Stimulated activated CD4-positive, alpha-beta T cell treated with anti-CD3 and anti-CD28 coated beads, Interleukin-4, amount 100 ng/mL, for 4 hours (primary cell): ENCODE results near the gene TTLL9.
"Not testable (repeated sequence)": the region's sequence is repeated elsewhere in the genome, so short reads cannot be mapped to it uniquely, and the experiment has no call there.

ENCODE experiments used
- DNase-seq, 2 experiments: peaks; one replicate each; pipeline ENCODE4 v3.0.0-alpha.2; 2020

TTLL9 gene

DNA sequence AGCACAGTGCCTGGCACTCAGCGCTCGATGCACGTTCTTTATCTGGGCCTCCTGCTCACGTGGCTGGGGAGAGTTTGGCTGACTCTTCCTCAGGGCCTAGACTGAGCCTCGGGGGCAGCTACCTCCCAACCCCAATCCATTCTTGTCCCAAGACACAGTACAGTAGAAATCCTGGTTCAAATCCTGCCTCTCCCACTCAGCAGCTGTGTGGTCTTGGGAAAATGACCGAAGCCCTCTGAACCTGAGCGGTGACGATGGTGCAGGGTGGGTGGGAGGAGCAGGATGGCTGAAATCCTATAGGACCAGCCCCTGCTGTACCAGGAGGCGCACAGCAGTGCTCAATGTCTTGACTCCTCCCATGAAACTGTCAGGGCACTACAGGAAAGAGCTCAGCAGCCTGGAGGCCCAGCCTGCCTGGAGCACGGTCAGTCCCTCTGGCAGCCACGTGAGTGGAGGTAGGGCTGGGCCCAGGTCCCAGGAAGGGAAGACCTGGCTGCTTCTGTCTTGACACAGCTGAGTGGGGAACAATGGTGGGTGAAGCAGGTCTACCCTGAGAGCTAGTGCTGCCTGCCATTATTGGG lies 49.9 kb downstream of the TTLL9 start:
- no peak for DNase-seq

DNA sequence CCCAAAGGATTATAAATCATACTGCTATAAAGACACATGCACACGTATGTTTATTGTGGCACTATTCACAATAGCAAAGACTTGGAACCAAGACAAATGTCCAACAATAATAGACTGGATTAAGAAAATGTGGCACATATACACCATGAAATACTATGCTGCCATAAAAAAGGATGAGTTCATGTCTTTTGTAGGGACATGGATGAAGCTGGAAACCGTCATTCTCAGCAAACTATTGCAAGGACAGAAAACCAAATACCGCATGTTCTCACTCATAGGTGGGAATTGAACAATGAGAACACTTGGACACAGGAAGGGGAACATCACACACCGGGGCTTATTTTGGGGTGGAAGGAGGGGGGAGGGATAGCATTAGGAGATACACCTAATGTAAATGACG lies 51.0 kb downstream of the TTLL9 start:
- not testable (repeated sequence) for DNase-seq

DNA sequence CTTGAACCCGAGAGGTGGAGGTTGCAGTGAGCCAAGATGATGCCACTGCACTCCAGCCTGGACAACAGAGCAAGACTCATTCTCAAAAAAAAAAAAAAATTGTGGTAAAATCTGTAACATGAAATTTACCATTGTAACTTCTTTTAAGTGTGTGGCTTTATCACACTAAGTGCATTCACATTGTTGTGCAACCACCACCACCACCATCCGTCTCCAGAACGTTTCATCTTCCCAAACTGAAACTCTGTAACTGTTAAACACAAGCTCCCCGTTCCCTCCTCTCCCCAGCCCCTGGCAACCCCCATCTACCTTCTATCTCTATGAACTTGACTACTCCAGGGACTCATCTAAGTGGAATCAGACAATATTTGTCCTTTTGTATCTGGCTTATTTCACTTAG lies 51.7 kb downstream of the TTLL9 start:
- DNase-seq = no peak

DNA sequence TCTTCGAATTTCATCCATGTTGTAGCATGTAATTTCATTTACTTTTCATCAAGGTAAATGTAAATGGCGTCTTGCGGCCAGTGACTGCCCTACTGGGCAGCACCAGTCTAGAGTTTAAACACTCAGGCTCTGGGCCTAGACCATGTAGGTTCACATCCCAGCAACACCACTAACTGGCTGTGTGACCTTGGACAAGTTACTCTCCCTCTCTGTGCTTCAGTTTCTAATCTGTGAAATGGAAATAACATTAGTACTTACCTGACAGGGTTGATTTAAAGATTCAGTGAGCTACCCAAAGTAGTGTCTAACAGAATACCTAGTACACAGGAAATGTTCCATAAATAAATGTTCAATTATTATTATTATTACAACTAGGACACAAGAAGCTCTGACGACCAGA lies 52.2 kb downstream of the TTLL9 start:
- no peak for DNase-seq

DNA sequence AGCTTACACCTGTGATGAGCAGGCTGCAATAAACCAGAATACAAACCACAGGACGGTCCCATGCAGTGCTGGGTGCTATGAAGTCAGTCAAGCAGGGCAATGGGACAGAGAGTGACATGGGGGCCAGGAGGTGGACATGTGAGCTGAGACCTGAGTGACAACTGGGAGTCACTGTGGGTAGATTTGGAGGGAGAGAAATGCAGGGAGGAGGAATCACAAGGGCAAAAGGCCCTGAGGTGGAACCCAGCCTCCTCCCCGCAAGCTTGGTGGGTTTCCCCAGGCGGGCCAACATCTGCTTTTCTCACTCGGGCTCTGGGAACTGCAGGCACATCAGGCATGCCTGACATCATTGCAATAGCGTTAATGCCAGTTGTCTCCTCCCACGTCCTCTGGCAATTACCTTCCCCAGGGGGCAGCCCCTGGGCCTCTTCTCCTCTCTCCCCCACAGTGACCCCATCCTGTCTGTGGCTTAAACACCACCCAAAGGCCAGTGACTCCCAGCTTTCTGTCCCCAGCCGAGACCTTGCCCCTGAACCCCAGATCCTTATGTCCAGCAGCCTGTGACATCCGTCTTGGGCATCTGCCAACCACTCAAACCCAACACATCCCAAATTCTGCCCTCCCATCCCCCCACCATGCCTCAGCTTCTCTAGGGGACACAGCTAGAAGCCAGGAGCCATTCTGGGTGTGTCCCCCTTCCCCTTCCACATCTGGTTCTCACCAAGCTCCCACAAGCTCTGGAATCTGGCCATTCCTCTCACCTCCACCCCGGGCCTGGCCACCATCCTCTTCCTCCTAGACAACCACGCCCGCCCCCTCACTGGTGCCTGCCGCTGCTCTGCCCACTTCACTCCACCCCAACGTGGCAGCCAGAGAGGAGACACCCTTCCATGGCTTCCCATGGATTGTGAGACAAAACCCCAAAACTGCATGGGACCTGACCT lies 53.2 kb downstream of the TTLL9 start:
- DNase-seq = no peak

DNA sequence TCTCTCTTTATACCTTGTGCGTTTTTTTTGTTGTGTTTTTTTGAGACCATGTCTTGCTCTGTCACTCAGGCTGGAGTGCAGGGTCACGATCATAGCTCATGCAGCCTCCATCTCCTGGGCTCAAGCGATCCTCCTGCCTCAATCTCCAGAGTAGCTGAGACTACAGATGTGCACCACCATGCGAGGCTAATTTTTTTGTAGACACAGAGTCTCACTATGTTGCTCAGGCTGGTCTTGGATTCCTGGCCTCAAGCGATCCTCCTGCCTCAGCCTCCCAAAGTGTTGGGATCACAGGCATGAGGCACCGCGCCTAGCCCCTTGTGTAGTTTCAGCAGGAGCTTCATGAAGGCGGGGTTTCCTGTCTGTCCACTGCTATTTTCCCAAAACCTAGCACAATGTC lies 54.1 kb downstream of the TTLL9 start:
- no peak for DNase-seq

DNA sequence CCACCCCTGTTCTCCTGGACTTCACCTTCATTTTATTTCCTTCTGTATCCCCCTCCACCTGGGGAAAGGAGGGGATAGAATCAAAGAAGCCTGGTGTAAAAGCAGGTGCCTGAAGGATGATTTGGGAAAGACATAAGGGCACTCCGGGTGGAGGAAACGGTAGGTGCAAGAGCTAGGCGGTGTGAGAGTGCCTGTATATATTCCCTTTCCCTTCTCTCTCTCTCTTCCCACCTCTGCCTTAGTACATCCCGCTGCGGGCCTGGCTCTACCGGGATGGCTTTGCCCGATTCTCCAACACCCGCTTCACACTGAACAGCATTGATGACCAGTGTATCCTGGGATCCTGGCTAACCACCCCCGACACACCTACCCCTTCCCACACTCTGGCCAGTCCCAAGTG lies 55.2 kb downstream of the TTLL9 start:
- no peak for DNase-seq

DNA sequence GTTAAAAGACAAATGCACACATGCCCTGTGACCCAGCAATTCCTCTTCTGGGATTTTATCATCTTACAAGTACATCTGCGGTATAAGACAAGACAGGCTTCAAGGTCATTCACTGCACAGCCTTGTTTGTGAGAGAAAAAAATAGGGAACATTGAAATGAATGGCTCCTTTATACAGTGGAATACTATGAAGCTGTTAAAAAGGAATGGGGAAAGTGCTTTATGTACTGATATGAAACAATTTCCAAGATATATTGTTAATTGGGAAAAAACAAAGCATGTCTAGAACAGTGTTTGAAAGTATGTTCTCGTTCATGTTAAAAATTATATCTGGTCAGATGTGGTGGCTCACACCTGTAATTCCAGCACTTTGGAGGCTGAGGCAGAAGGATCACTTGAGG lies 56.1 kb downstream of the TTLL9 start:
- DNase-seq = no peak

DNA sequence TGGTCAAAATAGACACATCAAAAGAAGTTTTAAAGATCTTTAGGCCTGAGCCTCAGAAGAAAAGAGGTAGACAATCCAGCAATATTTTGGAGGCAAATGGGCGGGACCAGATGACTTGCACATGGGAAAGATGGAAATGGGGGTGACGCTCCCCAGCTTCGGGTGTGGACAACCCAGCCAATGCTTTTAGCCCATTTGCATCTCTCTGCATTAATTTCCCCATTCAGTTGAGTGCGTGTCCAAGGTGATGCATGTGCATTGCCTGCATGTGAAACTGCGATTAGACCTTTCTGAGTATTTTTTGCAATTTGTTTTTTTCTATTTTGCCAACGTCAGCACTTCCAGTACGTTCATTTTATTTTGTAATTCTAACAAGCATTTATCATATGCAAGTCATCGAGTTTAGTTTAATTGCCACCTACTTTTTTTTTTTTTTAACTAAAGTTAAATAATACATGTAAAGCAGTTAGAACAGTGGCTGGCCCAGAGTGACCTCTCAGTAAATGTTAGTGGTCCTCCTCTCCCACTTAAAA lies 57.3 kb downstream of the TTLL9 start:
- DNase-seq = no peak

DNA sequence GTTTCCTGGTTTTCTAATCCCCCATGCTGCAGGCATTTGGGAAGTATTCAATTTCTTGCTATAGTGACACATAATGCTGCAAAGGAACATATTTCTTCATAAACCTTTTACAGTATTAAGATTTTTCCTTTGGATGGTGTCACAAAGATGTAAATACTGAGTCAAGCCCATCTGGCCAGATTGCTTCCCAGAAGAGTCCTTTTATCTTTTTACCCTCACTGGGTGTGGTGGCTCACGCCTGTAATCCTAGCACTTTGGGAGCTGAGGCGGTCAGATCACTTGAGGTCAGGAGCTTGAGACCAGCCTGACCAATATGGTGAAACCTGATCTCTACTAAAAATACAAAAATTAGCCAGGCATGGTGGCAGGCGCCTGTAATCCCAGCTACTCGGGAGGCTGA lies 59.2 kb downstream of the TTLL9 start:
- DNase-seq = not testable (repeated sequence)

DNA sequence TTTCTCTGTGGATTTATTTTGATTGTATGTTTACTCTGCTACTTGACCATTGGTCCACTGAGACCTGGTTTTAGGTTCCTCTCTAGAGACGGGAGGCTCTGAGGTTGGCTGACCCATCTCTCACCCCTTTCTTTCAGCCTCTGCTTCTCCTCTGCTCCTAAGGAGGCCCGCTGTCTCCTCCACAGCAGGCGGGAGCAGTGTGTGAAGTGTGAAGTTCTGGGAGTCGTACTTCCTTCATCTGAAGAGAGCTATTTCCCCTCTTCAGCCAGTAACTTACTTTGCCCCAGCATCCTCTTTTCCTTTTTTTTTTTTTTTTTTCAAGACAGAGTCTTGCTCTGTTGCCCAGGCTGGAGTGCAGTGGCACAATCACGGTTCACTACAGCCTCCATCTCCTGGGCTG lies 60.3 kb downstream of the TTLL9 start:
- DNase-seq = no peak

DNA sequence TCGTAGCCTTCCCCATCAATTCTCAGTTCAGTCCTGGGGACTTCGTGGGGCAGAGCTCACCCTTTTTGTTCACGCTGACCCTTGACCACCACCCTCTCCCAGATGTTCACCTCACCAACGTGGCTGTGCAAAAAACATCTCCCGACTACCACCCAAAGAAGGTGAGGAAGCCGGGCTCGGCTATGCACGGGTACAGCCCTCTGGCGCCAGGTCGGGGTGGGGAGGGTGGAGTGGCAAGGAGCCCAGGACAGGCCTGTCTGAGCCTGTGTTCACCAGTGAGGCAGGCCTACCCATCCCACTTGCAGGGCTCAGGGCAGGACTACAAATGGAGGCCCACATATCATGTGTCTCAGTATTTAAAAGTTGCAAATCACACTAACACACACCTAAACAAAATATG lies 63.3 kb downstream of the TTLL9 start:
- no peak for DNase-seq

DNA sequence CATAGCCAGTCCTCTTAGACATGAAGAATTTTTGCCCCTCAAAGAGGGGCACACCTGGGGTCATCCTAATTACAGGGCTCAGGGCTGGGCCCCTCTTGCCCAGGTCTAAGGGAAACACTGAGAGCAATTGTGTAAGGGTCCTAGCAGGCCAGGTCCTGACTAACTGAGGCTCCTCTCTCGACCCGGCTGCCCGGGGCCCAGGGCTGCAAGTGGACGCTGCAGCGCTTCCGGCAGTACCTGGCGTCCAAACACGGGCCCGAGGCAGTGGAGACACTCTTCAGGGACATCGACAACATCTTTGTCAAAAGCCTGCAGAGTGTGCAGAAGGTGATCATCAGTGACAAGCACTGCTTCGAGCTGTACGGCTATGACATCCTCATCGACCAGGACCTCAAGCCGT lies 64.1 kb downstream of the TTLL9 start:
- no peak for DNase-seq

DNA sequence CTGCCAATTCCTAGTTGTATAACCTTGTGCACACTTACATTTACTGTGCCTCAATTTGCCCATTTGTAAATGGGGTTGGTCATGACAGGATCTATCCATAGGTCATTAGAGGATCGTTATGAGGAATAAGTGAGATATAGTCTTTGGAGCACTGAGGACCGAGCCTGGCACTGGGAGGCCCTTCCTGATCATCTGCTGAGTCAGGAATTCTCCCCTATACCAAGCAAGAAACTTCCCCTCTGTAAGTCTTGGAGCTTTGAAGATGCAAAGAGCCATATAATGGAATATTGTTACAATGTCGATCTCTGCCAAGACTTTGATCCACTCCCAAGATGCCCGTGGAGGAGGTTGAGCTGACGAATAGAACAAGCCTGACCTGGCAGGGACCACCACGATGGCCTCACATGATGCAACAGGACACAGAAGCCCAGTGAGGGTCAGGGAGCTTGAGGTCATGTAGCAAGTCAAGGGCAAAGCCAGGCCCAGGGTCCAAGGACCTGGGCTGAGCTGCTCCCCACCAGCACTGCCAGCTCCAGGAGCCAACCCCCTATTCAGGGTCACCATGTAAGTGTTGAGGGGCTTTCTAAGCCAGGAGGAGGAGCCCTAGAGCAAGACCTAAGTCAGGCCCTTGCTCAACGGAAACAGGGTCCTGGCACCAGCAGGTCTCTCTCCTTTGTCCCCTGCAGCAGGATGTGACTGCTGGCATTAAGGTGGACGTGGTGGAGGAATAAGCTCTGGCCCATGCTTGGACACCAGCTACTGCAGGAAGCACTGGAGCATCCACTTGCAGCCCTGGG lies 64.7 kb downstream of the TTLL9 start:
- no peak for DNase-seq

DNA sequence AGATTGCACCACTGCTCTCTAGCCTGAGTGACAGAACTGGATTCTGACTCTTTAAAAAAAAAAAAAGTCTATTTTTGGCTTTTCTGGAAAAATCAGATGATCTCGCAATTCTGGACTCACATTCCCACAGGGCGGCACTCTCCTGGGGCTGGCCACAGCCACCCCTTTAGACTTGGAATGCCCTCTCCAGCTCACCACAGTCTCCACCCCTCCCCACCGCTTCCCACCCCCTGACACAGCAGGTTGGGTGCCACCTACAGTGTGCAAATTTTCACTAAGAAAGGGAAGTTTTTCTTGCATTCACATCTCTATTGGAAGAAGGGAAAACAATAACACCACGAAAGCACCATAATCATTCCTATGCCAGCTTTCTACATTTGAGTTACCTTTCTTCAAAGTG lies 66.0 kb downstream of the TTLL9 start:
- DNase-seq = no peak

DNA sequence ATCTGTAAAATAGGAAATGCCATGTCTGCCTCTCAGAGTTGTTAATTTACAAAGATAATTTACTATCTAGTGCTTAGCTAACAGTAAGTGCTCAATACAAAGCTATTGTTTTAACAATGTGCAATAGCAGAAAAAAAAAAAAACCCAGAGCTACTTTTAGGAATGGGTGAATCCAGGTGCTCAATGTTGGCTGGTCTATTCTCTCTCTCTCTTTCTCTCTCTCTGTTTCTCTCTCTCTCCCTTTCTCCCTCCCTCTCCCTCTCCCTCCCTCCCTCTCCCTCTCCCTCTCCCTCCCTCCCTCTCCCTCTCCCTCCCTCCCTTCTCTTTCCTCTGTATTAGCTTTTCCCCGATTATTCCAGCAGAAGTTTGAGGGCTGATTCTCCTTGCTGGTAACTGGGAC lies 67.4 kb downstream of the TTLL9 start:
- no peak for DNase-seq

DNA sequence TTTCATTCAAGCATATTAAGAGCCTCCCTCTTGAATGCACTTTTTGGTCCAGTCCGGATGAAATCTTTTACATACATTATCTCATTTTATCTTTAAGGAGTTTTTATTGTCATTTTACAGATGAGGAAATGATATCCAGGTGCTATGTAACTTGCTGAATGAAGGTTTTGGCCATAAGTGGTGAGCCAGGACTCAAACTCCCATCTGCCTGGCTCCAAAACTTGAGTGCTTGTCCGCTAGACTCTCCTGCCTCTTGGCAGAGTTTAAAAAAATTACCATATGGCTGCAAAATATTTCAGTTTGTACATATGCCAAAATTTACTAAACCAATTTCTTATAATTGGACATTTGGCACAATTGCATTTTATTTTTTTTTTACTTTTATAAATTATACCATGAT lies 69.2 kb downstream of the TTLL9 start:
- DNase-seq = no peak

DNA sequence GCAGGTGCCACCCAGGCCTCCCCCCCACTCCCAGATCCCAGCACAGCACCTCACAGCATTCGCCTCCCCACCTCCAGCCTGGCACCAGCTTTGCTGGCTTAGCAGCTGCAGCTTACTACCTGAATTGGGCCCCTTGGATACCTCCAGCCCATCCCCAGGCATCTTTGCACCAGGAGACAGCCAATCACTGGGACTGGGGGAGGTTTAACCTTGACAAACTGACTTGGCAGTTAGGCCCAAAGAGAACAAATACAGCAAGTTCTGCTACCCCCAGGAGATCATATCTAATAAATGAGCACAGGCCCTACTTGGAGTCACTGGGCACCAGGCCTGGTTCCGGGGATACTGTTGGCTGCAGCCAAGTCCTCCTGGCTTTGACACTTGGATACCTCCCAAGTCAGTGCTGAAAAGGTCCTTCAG lies 72.6 kb downstream of the TTLL9 start:
- no peak for DNase-seq

DNA sequence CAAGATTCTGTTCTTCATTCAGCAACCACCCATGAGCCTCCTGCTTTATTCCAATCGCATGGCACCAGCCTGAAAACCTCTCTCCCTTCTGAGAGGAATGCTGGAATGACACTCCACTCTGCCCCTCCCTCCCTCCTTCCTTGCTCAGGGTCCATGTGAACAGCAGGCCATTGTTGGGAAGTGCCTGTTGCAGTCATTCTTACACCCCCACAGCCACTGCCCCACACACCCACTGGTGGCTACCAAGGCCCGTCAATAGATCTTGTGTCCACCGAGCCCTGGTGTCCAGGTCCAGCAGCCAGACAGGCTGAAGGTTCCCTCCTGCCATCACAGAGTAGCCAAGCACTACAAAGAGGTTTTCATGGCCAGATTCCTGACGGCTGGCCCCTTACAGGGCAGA lies 74.9 kb downstream of the TTLL9 start:
- DNase-seq = no peak

DNA sequence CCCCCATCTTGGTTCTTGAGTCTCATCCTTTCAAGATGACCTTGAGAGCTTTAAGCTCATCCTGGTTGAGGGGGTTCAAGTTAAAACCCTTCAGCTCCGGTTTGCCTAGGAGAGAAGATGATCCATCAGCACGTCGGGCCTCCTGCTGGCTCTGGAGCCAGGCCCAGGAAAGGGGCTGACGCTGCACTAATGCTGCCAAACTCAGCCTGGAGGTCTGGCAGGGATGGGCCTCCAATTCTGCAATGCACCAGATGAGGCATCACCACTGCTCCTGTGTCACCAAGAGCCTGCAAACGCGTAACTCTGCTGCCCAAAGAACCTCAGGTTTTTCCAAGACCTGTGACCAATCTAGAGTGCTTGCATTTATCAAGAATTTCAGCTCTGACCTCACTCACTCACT lies 75.4 kb downstream of the TTLL9 start:
- no peak for DNase-seq

DNA sequence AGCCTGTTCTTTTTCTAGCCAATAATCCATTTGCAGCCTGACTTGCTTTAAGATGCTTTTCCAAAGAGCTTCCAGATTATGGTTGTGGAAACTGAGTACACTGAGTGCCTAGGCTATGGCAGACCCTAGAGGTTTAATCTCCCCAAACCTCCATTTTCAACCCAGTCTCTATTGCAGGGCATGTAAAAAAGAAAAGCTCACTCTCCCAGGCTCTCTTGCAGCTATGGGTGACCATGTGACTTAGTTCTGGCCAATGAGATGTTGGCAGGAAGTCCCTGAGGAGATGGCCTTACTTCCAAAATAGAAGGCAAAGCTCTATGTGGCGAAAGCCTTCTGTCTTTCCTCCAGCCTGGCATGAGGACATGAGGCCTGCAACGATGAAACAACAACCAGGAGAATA lies 77.6 kb downstream of the TTLL9 start:
- DNase-seq = no peak

DNA sequence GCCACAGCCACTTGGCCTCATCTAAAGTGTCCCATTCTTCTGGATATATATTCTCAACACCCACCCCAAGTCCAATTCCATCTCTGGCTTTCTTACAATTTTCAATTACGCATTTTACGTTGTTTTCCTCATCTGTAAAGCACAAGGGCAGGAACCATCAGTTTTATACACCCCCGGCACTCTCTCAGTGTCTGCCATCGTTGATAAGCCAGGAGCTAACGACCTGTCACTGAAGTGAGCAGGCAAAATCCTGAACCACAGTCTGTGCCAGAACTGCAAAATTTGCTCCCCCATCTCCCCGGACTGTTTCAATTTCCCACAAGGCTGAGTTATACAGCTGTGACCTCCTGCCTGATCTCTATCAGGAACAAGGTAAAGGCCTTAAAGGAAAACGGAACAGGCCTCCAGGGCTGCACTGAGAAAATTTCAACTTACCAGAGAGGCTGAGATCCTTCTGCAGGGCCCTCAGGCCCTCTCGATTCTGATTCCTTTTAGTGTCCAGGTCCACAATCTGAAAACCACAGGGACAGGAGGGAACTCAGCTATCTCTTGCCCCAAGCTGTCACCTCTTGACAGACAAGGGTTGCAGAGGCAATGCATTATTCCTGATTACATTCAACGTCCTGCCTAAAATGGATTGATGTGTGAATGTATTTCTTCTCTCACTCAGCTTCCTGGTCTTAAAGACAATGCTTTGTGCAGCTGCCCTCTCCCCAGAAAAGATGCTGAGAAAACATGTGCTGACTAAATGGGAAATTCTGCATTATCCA lies 79.6 kb downstream of the TTLL9 start:
- DNase-seq = no peak

DNA sequence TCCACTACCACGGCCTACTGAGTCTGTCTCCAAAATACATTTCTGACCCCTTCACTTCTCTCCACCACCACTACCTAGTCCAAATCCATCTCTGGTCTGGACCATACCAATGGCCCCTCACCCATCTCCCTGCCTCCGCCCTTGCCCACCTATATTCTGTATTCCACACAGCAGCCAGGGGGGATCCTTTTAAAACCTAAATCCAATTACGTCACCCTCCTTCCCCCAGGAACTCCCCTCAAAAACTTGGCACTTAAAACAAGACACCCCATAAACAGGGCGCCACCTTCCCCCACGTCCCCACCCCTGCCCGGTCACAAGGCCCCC lies 80.7 kb downstream of the TTLL9 start:
- no peak for DNase-seq
